GM11168 (cell line): ENCODE measurements around the gene P2RY14.
"Not testable (repeated sequence)": the region's sequence is repeated elsewhere in the genome, so short reads cannot be mapped to it uniquely, and the experiment has no call there.

ENCODE experiments used
- in situ Hi-C: fragments of 300-500 bp; cut with MboI; formaldehyde crosslinking; loops from one replicate; pipeline ENCODE4 v1.12.0; 2022; ENCODE audit warnings: low sequenced_read_pairs; ENCODE audit not compliant: unreplicated experiment

The P2RY14 gene

DNA sequence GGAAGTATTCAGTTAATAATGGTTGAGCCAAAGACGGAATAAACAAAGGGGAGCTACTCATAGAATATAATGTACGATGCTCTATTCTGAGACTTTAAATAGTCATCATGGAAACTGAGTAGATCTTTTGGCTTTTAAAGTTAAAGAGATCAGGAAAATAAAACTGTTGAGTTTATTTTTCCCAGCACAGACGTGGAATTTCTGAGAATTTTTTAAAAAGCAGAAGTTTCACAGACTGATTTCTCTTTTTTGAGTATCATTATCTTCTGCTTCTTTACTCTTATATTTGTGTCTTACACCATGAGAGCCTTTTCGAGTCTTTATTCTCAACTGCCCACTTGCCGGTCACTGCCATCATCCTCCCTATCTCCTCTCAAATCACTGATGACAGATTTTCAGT is 13.2 kb downstream of the P2RY14 start:
- in situ Hi-C loops, result no loop called here

DNA sequence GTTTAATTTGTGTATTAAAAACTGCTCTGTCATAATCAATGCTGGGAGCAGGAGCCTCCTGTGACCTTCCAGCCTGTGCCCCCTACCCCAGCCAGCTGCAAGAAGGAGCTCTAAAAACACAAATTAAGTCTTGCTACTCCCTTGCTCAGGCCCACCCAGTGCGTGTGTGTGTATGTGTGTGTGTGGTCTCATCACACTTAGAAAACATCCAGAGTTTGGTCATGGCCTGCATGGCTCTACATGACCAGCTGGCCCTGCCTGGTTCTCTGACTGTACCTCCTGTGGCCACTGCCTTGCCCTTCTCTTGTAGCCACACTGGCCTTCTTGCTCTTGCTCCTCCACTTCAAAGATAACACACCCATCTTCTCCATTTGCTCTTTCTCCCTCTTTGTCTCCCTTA is 13.7 kb downstream of the P2RY14 start:
- in situ Hi-C loops, result no loop called here

DNA sequence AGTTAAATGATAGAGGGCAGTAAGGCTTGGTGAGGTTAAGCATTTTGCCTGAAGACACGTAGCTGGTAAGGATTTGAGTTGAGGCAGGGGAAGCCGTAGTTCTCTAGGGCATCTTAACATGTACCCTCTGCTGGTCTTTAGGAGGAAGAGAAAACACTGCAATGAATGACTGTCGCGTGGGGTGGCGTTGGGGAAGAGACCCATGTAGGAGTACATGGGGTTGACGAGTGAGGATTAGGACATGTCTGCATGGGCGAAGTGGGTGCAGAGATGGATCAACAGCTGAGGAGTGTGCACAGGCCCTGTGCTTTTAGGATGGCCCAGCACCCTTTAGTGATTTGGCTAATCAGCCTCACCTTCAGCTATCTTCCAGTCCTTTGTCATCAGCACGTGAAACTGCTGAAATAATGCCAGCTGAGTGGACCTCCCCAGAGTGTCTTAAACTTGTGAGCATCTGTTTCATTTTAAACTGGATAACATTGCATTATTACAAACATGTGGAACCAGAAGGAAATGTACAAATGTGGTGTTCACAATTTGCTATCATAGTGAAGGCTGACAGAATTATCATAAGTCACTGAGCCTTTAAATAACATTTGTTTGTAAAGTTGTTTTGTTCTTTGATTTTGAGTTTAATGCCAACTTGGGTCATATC is 15.3 kb downstream of the P2RY14 start:
- in situ Hi-C loops, result no loop called here

DNA sequence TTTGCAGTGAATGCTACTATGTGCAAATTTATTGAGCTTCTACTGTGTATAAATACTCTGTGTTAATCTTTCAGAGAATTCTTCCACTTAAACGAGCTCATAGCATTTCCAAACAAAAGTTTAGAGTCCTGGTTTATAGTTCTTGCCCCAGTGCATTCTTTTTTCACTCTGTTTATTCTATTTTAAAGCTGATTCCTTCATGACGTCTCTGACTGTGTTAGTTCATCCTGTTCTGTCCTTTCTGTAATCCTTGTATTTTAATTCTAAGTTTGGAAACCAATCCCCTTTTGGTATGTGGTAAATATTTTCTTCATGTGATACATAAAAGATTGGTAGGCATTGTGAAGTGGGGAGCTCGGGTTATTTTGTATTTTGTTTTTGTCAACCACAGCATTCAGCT is 18.7 kb downstream of the P2RY14 start:
- in situ Hi-C loops, result no loop called here

DNA sequence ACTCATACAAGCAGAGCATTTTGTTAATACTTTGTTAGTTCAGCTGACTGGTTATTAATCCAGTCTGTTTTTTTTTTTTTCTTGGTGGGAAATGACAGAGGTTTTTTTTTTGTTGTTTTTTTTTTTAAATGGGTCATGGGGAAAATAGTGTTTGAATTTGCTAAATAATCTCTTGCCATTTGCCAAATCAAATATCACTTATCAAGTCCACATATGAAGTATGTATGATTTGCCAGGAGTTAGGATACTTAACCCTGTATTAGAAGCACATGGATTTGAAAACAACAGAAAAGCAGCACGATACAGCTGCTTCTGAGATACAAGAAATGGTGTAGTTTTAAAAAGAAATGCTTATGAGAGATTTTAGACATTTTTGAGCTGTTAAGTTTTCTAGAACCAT is 21.6 kb downstream of the P2RY14 start:
- in situ Hi-C loops, result no loop called here

DNA sequence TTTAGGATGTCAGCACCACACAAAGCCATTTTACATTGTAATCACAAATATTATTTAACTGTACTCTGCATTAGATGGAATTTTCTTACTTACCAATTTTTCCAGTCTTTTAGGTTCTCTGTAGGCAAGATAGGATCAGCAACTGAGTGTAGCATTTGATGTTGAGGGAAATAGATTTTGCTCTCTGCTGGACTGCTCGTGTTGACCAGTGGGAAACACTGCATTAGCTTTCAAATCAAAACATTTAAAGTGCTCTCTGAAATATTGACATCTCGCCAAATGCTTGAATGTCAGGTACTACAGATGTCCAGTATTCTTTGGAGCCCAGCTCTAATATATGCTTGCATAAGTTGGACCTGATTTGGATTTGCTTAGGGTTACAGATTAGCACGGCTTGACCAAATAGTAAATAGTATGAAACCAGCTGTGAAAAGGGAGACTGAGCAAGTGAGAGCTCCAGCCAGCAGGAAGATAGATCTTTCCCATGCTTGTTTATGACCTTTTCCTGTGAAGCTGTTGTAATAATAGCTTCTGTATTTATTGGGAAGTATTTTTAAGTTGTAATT is 29.5 kb downstream of the P2RY14 start:
- in situ Hi-C loops, result no loop called here

DNA sequence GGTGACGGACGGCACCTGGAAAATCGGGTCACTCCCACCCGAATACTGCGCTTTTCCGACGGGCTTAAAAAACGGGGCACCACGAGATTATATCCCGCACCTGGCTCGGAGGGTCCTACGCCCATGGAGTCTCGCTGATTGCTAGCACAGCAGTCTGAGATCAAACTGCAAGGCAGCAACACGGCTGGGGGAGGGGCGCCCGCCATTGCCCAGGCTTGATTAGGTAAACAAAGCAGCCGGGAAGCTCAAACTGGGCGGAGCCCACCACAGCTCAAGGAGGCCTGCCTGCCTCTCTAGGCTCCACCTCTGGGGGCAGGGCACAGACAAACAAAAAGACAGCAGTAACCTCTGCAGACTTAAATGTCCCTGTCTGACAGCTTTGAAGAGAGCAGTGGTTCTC is 36.3 kb downstream of the P2RY14 start:
- in situ Hi-C loops, result not testable (repeated sequence)

DNA sequence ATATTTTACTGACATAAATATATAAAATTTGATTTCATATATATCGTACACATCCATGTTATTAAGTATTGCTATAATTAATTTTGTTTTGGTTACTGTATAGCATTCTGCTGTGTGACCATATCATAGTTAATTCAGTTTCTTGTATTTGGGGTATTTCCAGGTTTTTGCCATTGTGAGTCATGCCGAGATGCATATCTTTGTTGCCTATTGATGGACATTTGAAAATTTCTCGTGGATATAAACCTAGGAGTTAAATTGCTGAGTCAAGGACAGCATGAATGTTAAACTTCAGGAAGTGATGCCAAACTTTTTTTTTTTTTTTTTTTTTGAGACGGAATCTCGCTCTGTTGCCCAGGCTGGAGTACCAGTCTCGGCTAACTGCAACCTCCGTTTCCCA is 41.6 kb downstream of the P2RY14 start:
- in situ Hi-C loops, result no loop called here

DNA sequence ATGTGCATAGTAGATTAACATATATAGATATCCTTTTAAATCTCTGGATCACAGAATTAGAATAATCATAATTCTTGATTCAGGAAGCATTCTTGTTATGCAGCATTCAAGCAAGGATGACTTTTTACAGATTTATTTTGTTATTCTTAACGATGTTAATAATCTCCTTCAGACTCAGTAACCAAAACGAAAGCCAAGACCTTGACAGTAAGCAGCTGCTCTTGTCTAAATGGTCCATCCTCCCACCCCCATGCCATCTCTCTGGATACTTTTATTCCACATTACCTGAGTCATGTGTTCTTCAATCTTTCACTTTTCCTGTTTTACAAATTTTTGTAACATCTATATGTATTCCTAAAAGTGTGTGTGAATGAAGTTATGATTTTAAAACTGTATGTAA is 42.0 kb downstream of the P2RY14 start:
- in situ Hi-C loops, result no loop called here

DNA sequence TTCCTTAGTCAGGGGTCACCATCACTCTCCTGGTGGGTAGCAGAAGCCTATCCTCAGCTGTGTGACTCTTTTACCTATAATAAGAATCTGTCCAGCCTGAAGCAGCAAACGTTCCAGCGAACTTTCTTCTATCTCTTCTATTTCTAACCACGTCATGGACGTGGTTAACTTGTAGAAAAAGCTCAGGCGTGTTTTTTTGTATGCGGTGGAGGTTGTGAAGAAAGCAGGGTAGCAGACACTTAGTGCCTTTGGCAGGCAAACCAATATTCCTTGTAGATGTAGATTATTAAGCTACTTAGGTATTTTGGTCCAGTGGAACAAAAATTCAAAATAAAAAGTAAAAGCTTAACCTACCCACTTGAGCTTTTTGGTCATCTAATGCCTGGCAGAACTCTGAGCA is 43.5 kb downstream of the P2RY14 start:
- in situ Hi-C loops, result no loop called here

DNA sequence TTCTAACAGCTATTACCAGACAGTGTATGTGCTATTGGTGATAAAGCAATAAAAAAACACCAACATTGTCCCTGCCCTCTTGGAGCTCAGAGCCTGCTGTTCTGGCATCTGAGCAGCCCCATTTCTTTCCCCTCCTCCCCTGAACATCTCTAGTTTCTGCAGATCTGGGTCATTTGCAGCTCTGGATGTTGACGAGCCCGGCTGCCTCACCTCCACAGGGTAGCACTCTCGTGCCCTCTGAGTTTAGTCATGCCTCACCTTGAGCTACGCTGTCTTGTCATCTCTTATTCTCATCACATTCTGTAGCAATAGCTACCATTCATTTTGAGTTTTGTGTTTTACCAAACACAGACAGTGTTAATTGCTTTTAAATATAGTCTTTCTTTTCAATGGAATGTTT is 45.4 kb downstream of the P2RY14 start:
- in situ Hi-C loops, result no loop called here

DNA sequence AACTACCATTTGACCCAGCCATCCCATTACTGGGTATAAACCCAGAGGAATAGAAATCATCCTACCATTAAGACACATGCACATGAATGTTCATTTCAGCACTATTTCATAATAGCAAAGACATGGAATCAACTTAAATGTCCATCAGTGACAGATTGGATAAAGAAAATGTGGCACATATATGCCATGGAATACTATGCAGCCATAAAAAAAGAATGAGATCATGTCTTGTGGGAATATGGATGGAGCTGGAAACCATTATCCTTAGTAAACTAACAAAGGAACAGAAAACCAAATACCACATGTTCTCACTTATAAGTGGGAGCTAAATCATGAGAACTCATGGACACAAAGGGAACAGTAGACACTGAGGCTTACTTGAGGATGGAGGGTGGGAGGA is 45.9 kb downstream of the P2RY14 start:
- in situ Hi-C loops, result not testable (repeated sequence)

DNA sequence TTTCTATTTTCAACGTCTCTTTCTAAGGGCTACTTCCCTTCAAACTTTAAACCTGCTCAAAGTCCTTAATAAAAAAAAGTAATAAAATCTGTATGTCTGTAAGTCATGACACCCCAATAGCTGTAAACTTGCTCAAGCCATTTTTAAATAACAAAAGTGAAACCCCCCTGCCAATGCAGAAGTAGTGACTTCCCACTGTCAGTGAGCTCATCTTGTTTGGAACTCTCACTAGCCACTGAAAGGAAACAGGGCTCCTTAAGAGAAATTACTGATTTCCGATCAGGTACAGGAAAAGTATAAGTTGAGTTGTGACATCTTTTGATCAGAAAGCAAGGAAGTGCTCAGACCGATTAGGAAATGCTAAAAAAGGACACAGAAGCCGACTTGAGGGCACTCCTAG is 47.7 kb downstream of the P2RY14 start:
- in situ Hi-C loops, result no loop called here

DNA sequence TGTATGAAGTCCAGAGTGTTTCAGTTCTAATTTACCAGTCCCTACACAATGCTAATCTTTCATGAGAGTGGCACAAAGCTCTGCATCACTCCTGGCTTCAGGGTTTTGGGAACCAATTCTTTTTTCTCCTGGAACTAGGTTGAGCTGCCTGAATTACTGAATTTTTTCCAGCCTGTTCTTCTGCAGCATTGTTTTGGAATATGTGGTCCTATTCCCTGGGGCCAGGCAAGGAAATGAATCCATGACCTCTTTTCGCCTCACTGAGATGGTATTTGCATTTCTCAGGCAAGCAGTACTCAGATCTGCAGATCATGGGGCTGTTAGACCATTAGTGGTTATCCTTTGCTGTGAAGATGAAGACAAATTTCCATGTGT is 49.7 kb downstream of the P2RY14 start:
- in situ Hi-C loops, result loop anchor here (5.0 to 10.0 kb wide), 2 partner anchors 59 to 64 kb away; no protein-coding TSS in a partner anchor

DNA sequence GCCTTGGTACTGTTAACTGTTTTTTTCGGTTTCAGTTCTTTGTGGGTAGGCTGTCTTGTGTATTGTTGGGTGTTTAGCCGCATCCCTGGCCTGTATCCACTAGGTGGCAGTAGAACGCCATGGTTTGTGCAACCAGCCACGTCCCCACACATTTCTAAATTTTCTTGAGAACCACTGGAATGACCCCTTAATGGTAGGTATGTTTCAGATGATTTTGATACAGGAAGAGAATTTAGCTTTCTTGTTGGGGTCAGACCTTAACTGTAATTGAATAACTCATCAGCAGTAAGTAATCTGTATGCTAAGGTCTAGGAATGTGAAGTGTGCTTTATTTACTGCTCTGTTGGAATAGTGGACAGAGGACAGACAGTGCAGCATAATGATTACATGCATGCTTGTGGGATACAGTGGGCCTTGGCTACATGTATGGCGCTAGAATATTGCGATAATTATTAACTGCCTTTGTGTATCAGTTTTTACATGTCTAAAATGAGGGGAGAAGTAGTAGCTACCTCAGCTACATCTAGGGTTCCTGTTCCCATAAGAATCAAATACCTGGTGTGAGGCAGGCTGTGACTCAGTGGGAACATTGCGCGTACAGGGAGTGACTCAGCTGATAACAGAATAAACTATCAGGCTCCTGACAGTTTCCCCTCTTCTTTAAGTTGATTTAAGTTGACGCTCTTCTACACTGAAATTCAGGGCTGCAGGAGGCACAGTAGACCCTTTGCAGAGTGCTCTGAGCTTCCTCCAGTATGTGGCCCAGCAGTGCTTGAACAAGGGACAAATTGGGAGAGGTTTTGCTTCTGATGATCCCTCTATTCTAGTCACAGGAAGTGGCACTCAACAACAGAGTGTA is 50.3 kb downstream of the P2RY14 start:
- in situ Hi-C loops, result loop anchor here (5.0 to 10.0 kb wide), 2 partner anchors 59 to 63 kb away; no protein-coding TSS in a partner anchor

DNA sequence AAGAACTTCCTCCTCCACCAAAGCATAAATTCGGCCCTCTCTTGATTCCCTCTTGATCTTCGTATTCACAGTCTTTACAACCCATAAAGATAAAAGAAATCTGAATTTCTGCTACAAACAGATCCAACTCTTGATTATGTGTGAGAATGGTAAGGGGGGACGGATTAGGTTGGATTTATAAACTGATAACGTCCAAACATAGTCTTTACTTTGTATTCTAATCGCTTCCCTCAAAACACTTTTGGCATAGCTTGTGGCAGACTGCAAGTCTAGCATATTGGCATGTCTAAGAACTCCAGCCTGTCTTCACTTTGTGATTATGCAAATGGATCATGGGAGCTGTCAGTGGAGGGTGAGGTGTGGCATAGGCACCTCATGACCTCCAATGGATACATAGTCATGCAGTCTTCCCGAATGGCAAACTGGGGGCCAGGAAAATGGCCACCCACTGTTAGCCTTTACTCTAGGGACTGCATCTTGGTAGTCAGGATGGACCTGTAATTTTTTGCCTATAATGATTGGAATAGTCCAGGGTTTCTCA is 51.0 kb downstream of the P2RY14 start:
- in situ Hi-C loops, result loop anchor here (5.0 to 10.0 kb wide), 2 partner anchors 60 to 63 kb away; no protein-coding TSS in a partner anchor

DNA sequence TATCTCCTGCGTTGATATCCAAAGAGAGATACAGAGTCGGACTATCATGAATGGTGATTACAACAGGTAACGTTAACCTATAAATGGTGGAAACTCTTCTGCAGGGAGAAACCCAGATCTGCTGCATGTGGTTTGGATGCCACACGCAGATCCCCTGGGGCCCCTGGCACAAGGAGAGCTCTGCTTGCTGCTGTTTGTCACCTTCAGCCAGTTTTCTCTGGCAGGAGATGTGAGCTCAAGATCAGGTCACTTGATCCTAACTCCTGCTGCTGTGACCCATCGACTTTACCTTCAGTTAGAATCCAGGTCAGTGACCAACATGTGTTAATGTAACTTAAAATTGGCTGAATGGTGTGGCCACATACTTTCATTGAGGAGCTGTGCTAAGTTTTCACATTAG is 51.5 kb downstream of the P2RY14 start:
- in situ Hi-C loops, result loop anchor here (5.0 to 10.0 kb wide), 2 partner anchors 60 to 62 kb away; no protein-coding TSS in a partner anchor

DNA sequence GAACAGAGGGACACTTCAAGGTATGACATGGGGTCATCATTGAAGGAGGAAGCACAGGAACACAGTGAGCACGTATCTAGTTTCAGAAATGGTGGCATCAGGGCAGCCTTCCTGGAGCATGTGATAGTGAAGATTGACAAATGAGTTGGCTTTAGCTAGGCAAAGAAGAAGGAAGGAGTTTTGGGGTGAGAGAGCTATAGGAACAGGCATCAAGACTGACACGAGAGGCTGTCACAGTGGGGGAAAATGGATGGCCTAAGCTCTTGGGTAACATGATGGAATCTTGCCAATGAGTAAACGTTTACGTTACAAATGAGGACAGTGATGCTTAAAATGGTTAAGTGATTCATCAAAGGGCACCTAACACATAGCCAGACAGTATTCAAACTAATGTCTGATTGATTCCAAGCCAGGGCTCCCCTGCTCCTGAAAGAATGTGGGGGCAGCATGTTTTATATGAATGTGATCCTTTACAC is 52.2 kb downstream of the P2RY14 start:
- in situ Hi-C loops, result loop anchor here (5.0 to 10.0 kb wide), 2 partner anchors 61 kb away; no protein-coding TSS in a partner anchor

DNA sequence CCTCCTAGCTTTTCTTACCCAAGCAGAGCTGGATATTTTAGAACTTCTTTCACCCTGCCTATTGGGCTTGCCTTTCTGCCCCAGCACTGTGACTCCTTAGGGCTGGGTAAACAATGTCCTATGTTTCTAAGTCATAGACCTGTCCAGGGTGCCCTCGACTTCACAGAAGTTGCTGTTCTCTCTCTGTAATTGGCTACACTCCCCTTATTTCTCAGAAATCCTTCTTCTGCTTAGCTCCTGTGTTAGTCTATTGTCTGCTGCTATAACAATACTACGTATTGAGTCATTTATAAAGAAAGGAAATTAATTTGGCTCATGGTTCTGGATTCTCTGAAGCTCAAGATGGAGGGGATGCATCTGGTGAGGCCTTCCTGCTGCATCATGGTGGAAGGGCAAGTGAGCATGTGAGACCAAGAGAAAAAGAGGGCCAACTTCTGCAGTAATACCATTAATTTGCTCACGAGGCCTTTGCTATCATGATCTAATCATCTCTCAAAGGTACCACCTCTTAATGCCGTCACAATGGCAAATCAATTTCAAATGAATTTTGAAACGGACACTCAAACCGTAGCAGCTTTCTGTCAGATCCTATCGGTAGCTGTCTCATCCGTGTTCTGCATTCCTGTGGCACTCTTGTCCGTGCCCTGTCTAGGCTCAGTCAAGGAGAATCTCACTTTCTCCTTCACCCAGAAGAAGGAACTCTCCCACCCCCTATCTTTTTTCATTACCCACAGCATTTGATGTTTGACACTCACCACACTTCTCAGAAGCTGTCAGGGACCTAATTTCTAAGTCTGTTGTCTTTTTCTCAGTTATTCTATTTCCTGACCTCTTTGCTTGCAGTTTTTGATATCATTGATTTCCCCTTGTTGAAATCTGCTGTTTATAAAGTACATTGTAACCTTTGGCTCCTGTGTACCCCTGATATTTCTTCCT is 53.0 kb downstream of the P2RY14 start:
- in situ Hi-C loops, result loop anchor here (5.0 to 10.0 kb wide), 2 partner anchors 61 to 62 kb away; no protein-coding TSS in a partner anchor
